H1 (cell line): Measurements from ENCODE around the gene ZNF697. TPM values are rescaled to one million over a fixed set of nuclear protein-coding genes. Genes with fewer than 3 reads are reported as not detected.

Experiments
- CTCF ChIA-PET: fragments of 300-600 bp; sonication (Branson Sonifier 250); formaldehyde crosslinking; loops from one replicate; lab custom pipeline; 2021; ENCODE audit not compliant: partially characterized antibody; lab: Charles Lee
- POLR2A ChIA-PET: fragments of 300-600 bp; sonication (Branson Sonifier 250); formaldehyde crosslinking; loops from one replicate; lab custom pipeline; 2021; ENCODE audit warnings: inconsistent platforms; ENCODE audit not compliant: partially characterized antibody; lab: Charles Lee
- DNase-seq, 2 experiments: peaks; one replicate each; pipeline versions ENCODE4 v3.0.0 to v3.0.0-alpha.2; 2010 to 2022; ENCODE audit warnings: low spot score in 2 of 2, low read depth in 1 of 2, mixed read lengths in 1 of 2
- FAIRE-seq: peaks from 2 replicates; lab custom pipeline; 2011; peaks lifted over from hg19 to GRCh38; lab: Jason Lieb, UNC
- H2AFZ ChIP-seq: 2 replicates; pipeline ENCODE4 v1.8.1; 2012; ENCODE audit warnings: low read length, inconsistent platforms
- H2AK5ac ChIP-seq: 2 replicates; pipeline ENCODE4 v1.6.1; 2013; ENCODE audit warnings: low read depth, low read length
- H2BK120ac ChIP-seq: replicated peaks from 2 replicates; pipeline ENCODE3; 2013; ENCODE audit warnings: low read depth, low read length, inconsistent platforms
- H2BK12ac ChIP-seq: 2 replicates; pipeline ENCODE4 v1.6.1; 2013; ENCODE audit warnings: low read depth, low read length
- H2BK15ac ChIP-seq: 2 replicates; pipeline ENCODE4 v1.6.1; 2013; ENCODE audit warnings: low read length
- H2BK20ac ChIP-seq: 2 replicates; pipeline ENCODE4 v1.6.1; 2013; ENCODE audit warnings: low read length
- H2BK5ac ChIP-seq: 2 replicates; pipeline ENCODE4 v1.6.1; 2013; ENCODE audit warnings: low read depth, low read length
- H3K14ac ChIP-seq: 2 replicates; pipeline ENCODE4 v1.6.1; 2013; ENCODE audit warnings: inconsistent platforms; ENCODE audit not compliant: insufficient read length
- H3K18ac ChIP-seq: 2 replicates; pipeline ENCODE4 v1.6.1; 2013; ENCODE audit warnings: low read length; ENCODE audit errors: extremely low read depth
- H3K23ac ChIP-seq: 2 replicates; pipeline ENCODE4 v1.6.1; 2013; ENCODE audit warnings: inconsistent platforms; ENCODE audit not compliant: insufficient read length
- H3K23me2 ChIP-seq: 2 replicates; pipeline ENCODE4 v1.6.1; 2013; ENCODE audit warnings: low read depth, low read length
- H3K27ac ChIP-seq: 2 replicates; pipeline ENCODE4 v1.6.1; 2011; ENCODE audit warnings: low read depth, low read length, inconsistent platforms
- H3K27me3 ChIP-seq, 4 experiments: replicated peaks in 1 of 4; 1 replicate in 1 of 4; 2 replicates in 3 of 4; pipeline versions ENCODE4 v1.6.1 to v1.8.1; 2011 to 2013; ENCODE audit warnings: low read length in 3 of 4, mild to moderate bottlenecking in 3 of 4, inconsistent platforms in 2 of 4, mixed read lengths in 2 of 4, moderate library complexity in 1 of 4; ENCODE audit not compliant: control insufficient read depth in 3 of 4, insufficient read depth in 3 of 4; ENCODE audit errors: extremely low read depth in 1 of 4
- H3K36me3 ChIP-seq, 4 experiments: 2 replicates each; pipeline versions ENCODE4 v1.6.1 to v1.8.1; 2011 to 2013; ENCODE audit warnings: mild to moderate bottlenecking in 4 of 4, low read length in 3 of 4, moderate library complexity in 2 of 4, control low read depth in 1 of 4, inconsistent platforms in 1 of 4; ENCODE audit not compliant: insufficient read depth in 4 of 4, control insufficient read depth in 2 of 4
- H3K4ac ChIP-seq: replicated peaks from 2 replicates; pipeline ENCODE3; 2013; ENCODE audit warnings: low read length, low read depth, mixed read lengths, inconsistent platforms; ENCODE audit not compliant: insufficient read length
- H3K4me1 ChIP-seq, 4 experiments: replicated peaks in 1 of 4; 1 replicate in 1 of 4; 2 replicates in 3 of 4; pipeline versions ENCODE4 v1.6.1 to v1.8.1; 2011 to 2013; ENCODE audit warnings: low read length in 3 of 4, inconsistent platforms in 2 of 4, mixed read lengths in 1 of 4; ENCODE audit not compliant: insufficient read depth in 4 of 4, control insufficient read depth in 3 of 4
- H3K4me2 ChIP-seq, 2 experiments: 2 replicates each; pipeline versions ENCODE4 v1.6.1 to v1.8.1; 2011 to 2013; ENCODE audit warnings: low read depth in 2 of 2, low read length in 2 of 2, control low read depth in 1 of 2, inconsistent platforms in 1 of 2, mild to moderate bottlenecking in 1 of 2; ENCODE audit not compliant: insufficient read depth in 1 of 2
- H3K4me3 ChIP-seq, 4 experiments: fragments of 200-600, 300-600 bp in 1 of 4; sonication (generic), shearing (Covaris generic), sonication (Bioruptor Twin) in 1 of 4; 2 replicates each; pipeline versions ENCODE4 v1.5.1 to v1.8.1; 2011 to 2016; ENCODE audit warnings: low read length in 4 of 4, low read depth in 3 of 4, control low read depth in 2 of 4, inconsistent platforms in 2 of 4, mild to moderate bottlenecking in 2 of 4, mixed read lengths in 1 of 4, moderate library complexity in 1 of 4; ENCODE audit not compliant: insufficient read depth in 2 of 4; ENCODE audit errors: extremely low read depth in 1 of 4
- H3K56ac ChIP-seq: replicated peaks from 2 replicates; pipeline ENCODE3; 2013; ENCODE audit warnings: low read depth, mild to moderate bottlenecking, mixed read lengths, low read length, inconsistent platforms; ENCODE audit not compliant: insufficient read length
- H3K79me1 ChIP-seq: 2 replicates; pipeline ENCODE4 v1.6.1; 2013; ENCODE audit warnings: low read depth, low read length, control low read depth
- H3K79me2 ChIP-seq, 2 experiments: 2 replicates each; pipeline versions ENCODE4 v1.6.1 to v1.8.1; 2012 to 2013; ENCODE audit warnings: low read length in 2 of 2, mild to moderate bottlenecking in 2 of 2, inconsistent platforms in 1 of 2; ENCODE audit not compliant: insufficient read depth in 2 of 2, control insufficient read depth in 1 of 2
- H3K9ac ChIP-seq, 4 experiments: replicated peaks in 1 of 4; 1 replicate in 1 of 4; 2 replicates in 3 of 4; pipeline versions ENCODE4 v1.6.1 to v1.8.1; 2011 to 2013; ENCODE audit warnings: low read depth in 3 of 4, low read length in 3 of 4, control low read depth in 2 of 4, mild to moderate bottlenecking in 2 of 4, moderate library complexity in 2 of 4, inconsistent platforms in 1 of 4; ENCODE audit errors: extremely low read depth in 1 of 4
- H3K9me3 ChIP-seq, 2 experiments: 2 replicates each; pipeline versions ENCODE4 v1.6.1 to v1.8.1; 2012 to 2013; ENCODE audit warnings: mild to moderate bottlenecking in 2 of 2, moderate library complexity in 2 of 2, control low read depth in 1 of 2, inconsistent platforms in 1 of 2, low read depth in 1 of 2, low read length in 1 of 2, mixed read lengths in 1 of 2; ENCODE audit not compliant: insufficient read depth in 2 of 2
- H4K20me1 ChIP-seq, 2 experiments: replicated peaks in 1 of 2; 2 replicates each; pipeline versions ENCODE3 to v1.8.1; 2011 to 2013; ENCODE audit warnings: inconsistent platforms in 2 of 2, low read length in 2 of 2, mild to moderate bottlenecking in 1 of 2; ENCODE audit not compliant: insufficient read depth in 2 of 2, control insufficient read depth in 1 of 2
- H4K5ac ChIP-seq: 2 replicates; pipeline ENCODE4 v1.6.1; 2013; ENCODE audit warnings: low read length, low read depth, mixed read lengths, inconsistent platforms; ENCODE audit not compliant: insufficient read length
- H4K8ac ChIP-seq: 2 replicates; pipeline ENCODE4 v1.8.0; 2013; ENCODE audit warnings: mild to moderate bottlenecking, moderate library complexity, low read length, inconsistent platforms; ENCODE audit not compliant: insufficient read depth; ENCODE audit errors: extremely low read depth
- H4K91ac ChIP-seq: replicated peaks from 2 replicates; pipeline ENCODE3; 2013; ENCODE audit warnings: low read length, mixed read lengths, inconsistent platforms; ENCODE audit not compliant: insufficient read length
- FOSL1 ChIP-seq: IDR thresholded peaks from 2 replicates; pipeline ENCODE4 v1.6.1; 2011; ENCODE audit warnings: mild to moderate bottlenecking, low read depth, low read length, moderate library complexity; ENCODE audit not compliant: insufficient read depth
- KDM4A ChIP-seq: IDR thresholded peaks from one replicate; pipeline ENCODE4 v1.7.1; 2012; ENCODE audit warnings: low read depth, mild to moderate bottlenecking, moderate library complexity, low read length, inconsistent platforms; ENCODE audit not compliant: severe bottlenecking
- POLR2AphosphoS5 ChIP-seq: IDR thresholded peaks from 2 replicates; pipeline ENCODE4 v1.6.1; 2011; ENCODE audit warnings: low read depth, low read length
- YY1 ChIP-seq: IDR thresholded peaks from 2 replicates; pipeline ENCODE4 v1.6.1; 2011; ENCODE audit warnings: low read depth, mild to moderate bottlenecking, low read length
- WGBS, 2 experiments: shearing (Covaris generic) in 1 of 2; methylation state at CpG; one replicate each; pipeline versions ENCODE4 v1.1.6 to v1.1.7; 2013 to 2015; ENCODE audit warnings: low lambda C conversion rate in 2 of 2, mixed read lengths in 2 of 2, inconsistent platforms in 1 of 2, low coverage in 1 of 2, missing lambda C conversion rate in 1 of 2; ENCODE audit not compliant: insufficient replicate concordance in 2 of 2, insufficient coverage in 1 of 2, insufficient read length in 1 of 2; ENCODE audit errors: extremely low coverage in 1 of 2, missing lambda C conversion rate in 1 of 2; 5-methylcytosine and 5-hydroxymethylcytosine counted together
- polyA plus RNA-seq, 7 experiments: library from polyadenylated mRNA; depleted of rRNA in 3 of 7; stranded (reverse) in 5 of 7; unstranded in 2 of 7; fragments of >200 nt in 5 of 7; fragments of 200-250 nt in 2 of 7; gene quantifications; 1 replicate in 5 of 7; 2 replicates in 1 of 7; 4 replicates in 1 of 7; pipeline versions ENCODE4 v1.2.1 to v1.2.3, GENCODE V29; 2011 to 2013; ENCODE audit warnings: missing spikeins in 2 of 7, mixed read lengths in 2 of 7
- total RNA-seq: library from RNA; stranded (reverse); fragmentation: NEBNext Ultra II Directional; extraction: Animal tissue kit (Norgen Biotek cat#: 25700); gene quantifications from 2 replicates; pipeline ENCODE4 v1.2.1, GENCODE V29; 2021

ZNF697 gene
- total and polyA plus RNA-seq, 2 of the 8 experiments (the other 6 are each of a cell fraction or from before 2014, with no cell fraction given), result 5.6 to 18.3 TPM

GRCh38 chr1:119622311-119623192 lies 25.5 kb downstream of the ZNF697 start:
- H2BK15ac ChIP-seq, result no peak overlapping the region
- no peaks in the 10 kb centered on the region for H3K27me3 ChIP-seq
- no peak overlapping the region for H3K4me3 ChIP-seq
- DNase-seq (no peak), FAIRE-seq (no peak)
- H3K27ac ChIP-seq, result no peak overlapping the region
- no peaks in the 10 kb centered on the region for H3K79me2 ChIP-seq
- H3K23me2 ChIP-seq, result no peaks in the 10 kb centered on the region
- no peak overlapping the region for H3K4me2 ChIP-seq
- H2BK12ac ChIP-seq, result no peak overlapping the region
- no peak overlapping the region for H2BK5ac ChIP-seq
- H3K23ac ChIP-seq, result no peak overlapping the region
- H3K9me3 ChIP-seq, result no peaks in the 10 kb centered on the region; a peak in 1 of 4 replicates
- no peak overlapping the region for H2AK5ac ChIP-seq
- no peak overlapping the region for H3K18ac ChIP-seq
- no peak overlapping the region for H3K14ac ChIP-seq
- H4K91ac ChIP-seq, result no peak overlapping the region
- H3K36me3 ChIP-seq, result peaks cover 0 to 17% (median 9%) of the 10 kb centered on the region in 4 experiments; a peak in 6 of 8 replicates
- H3K56ac ChIP-seq, result no peak overlapping the region
- H3K4ac ChIP-seq, result no peak overlapping the region
- H2AFZ ChIP-seq, result no peak overlapping the region
- no peak overlapping the region for H2BK120ac ChIP-seq
- no peak overlapping the region for H2BK20ac ChIP-seq
- no peak overlapping the region for H3K9ac ChIP-seq
- H3K79me1 ChIP-seq, result no peaks in the 10 kb centered on the region; the same call in 1 of the 2 replicates
- H3K4me1 ChIP-seq, result peaks cover 0 to 9% (median 1%) of the 10 kb centered on the region in 4 experiments; a peak in 5 of 7 replicates
- no peak overlapping the region for H4K5ac ChIP-seq
- peak overlapping the region; percentile 38; the same call in 1 of the 2 replicates for H4K8ac ChIP-seq
- H4K20me1 ChIP-seq, result peaks cover 3 to 10% of the 10 kb centered on the region in 2 experiments
- ChIA-PET POLR2A (interaction anchor here (1.2 to 9.1 kb wide), 8 partner anchors 9 to 119 kb away, joined by 3 to 40 read pairs (median 7); partner anchors contain the start of genes PHGDH and ZNF697), CTCF (interaction anchor here (1.6 to 29.8 kb wide), 6 partner anchors 7 to 52 kb away, joined by 4 to 786 read pairs (median 16); partner anchors contain the start of gene ZNF697)
- WGBS, 2 experiments, result 93% methylated on average over 59 of the region's 67 CpGs; no CpG with 5 or more reads in 1 of the 2 experiments
- no peak for TF ChIP-seq POLR2AphosphoS5
- TF ChIP-seq FOSL1, result no peak
- TF ChIP-seq KDM4A, result no peak
- TF ChIP-seq YY1, result no peak
